Neural cell (in vitro differentiated cells): Measurements from ENCODE around the gene SFRP2.

Experiments used
- EP300 ChIP-seq: fragments of 450-650 bp; conservative IDR thresholded peaks from 2 replicates; pipeline ENCODE4 v1.6.1; 2014; ENCODE audit warnings: antibody characterized with exemption, mild to moderate bottlenecking, moderate library complexity; ENCODE audit not compliant: poor library complexity, severe bottlenecking
- TF ChIP-seq, protein P1 (sequence below): fragments of 450-650 bp; IDR thresholded peaks from 2 replicates; pipeline ENCODE4 v1.5.1; 2014; ENCODE audit warnings: antibody characterized with exemption, mild to moderate bottlenecking, moderate library complexity; ENCODE audit not compliant: poor library complexity, severe bottlenecking

DNA sequence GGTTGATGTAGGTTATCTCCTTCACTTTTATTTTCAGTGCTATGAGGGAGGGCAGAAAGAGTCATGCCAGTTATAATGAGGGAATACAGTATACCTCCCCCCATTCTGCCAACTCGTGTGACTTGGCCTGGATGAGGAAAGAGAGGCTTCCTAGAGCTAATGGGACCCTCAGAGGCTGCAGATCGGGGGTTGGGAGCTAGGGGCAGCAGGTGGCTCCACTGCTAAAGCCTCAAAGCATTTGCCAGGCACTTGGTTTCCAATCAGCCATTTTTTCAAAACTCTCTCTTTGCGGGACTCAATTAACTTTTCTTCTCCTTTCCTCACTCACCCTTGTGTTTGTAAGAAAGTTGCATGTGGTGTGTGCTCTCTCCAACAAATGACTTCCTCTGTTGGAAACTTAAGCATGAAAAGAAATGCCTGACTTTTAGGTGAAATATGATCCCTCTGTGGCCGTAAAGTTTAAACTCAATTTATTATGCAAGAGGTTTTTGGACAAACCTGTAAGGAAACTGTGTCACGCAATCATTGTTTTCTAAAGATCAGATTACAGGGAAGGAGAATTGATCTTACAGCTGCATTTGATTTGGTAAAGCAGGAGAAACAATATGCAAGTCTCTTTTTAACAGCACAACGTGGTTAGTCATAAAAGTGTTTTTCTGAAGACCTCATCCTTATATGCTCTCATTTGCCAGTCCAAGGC is 7.0 kb downstream of the SFRP2 start:
- TF ChIP-seq EP300, result no peak
- TF ChIP-seq, protein P1, sequence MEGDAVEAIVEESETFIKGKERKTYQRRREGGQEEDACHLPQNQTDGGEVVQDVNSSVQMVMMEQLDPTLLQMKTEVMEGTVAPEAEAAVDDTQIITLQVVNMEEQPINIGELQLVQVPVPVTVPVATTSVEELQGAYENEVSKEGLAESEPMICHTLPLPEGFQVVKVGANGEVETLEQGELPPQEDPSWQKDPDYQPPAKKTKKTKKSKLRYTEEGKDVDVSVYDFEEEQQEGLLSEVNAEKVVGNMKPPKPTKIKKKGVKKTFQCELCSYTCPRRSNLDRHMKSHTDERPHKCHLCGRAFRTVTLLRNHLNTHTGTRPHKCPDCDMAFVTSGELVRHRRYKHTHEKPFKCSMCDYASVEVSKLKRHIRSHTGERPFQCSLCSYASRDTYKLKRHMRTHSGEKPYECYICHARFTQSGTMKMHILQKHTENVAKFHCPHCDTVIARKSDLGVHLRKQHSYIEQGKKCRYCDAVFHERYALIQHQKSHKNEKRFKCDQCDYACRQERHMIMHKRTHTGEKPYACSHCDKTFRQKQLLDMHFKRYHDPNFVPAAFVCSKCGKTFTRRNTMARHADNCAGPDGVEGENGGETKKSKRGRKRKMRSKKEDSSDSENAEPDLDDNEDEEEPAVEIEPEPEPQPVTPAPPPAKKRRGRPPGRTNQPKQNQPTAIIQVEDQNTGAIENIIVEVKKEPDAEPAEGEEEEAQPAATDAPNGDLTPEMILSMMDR, result no peak
